Measurements from ENCODE around the gene SLC52A3. TPM values are rescaled to one million over a fixed set of nuclear protein-coding genes. Genes with fewer than 3 reads are reported as not detected.
"Not testable (repeated sequence)": the region's sequence is repeated elsewhere in the genome, so short reads cannot be mapped to it uniquely, and the experiment has no call there.

SLC52A3 gene
- total RNA-seq, 1 experiment from 2014 or later: 7.7 TPM

DNA sequence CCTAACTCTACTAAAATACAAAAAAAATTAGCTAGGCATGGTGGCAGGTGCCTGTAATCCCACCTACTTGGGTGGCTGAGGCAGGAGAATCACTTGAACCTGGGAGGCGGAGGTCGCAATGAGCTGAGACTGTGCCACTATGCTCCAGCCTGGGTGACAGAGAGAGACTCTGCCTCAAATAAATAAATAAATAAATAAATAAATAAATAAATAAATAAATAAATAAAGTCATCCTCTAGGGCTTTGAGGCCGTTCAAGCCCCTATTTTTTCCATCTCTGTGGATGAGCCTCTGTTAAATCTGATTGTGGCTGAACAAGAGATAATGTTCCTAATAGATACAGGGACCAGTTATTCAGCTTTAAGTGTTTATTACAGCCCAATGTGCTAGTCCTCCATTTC, 33.4 kb upstream of the SLC52A3 start (continued):
- TF ChIP-seq ETV6 (CRISPR knock-in tag; IDR thresholded peaks at IDR 0.05) (no peak), NFATC4 (CRISPR knock-in tag; IDR thresholded peaks at IDR 0.05) (no peak), NR3C1 (CRISPR knock-in tag; conservative IDR thresholded peaks at IDR 0.05; ENCODE audit: low read depth) (no peak), HMGXB4 (CRISPR knock-in tag; IDR thresholded peaks at IDR 0.05) (no peak), ZNF416 (CRISPR knock-in tag; IDR thresholded peaks at IDR 0.05) (no peak), ATF1 (CRISPR knock-in tag; IDR thresholded peaks at IDR 0.05) (no peak)

DNA sequence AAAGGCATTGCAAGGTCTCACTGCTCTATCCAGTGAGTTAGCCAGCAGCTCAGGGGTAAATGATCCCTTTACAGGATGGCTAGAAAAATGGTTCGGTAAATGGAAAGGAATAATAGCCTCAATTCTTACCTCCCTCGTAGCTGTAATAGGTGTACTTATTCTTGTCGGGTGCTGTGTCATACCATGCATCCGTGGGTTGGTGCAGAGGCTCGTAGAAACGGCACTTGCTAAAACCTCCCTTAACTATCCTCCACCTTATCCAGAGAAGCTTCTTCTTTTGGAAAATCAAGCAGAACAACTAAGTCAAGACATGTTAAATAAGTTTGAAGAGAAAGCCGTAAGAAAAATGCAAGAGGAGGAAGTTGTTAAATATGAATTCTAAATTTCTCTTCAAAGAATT, 31.7 kb upstream of the SLC52A3 start:
- H3K4me3 Mint-ChIP-seq; H3K27ac Mint-ChIP-seq; DNase-seq (ENCODE audit: low spot score); H3K4me1 Mint-ChIP-seq; ATAC-seq; POLR2A ChIA-PET: not testable (repeated sequence)
- peaks cover 83% of the 10 kb centered on the region for H3K9me3 Mint-ChIP-seq
- peaks cover 38% of the 10 kb centered on the region for H3K36me3 Mint-ChIP-seq
- peaks cover 26% of the 10 kb centered on the region for H3K27me3 Mint-ChIP-seq (ENCODE audit: low read depth)
- CTCF ChIA-PET: interaction anchor here (1.2 kb wide), 1 partner anchor 157 kb away, joined by 3 read pairs; no protein-coding TSS in a partner anchor

- POLR2A ChIA-PET; DNase-seq (ENCODE audit: low spot score); H3K4me1 Mint-ChIP-seq; H3K27ac Mint-ChIP-seq; ATAC-seq; H3K4me3 Mint-ChIP-seq: not testable (repeated sequence)
- peaks cover 31% of the 10 kb centered on the region for H3K36me3 Mint-ChIP-seq
- CTCF ChIA-PET: interaction anchor here (0.8 to 1.1 kb wide), 2 partner anchors 23 to 132 kb away, joined by 3 read pairs; no protein-coding TSS in a partner anchor
- peaks cover 84% of the 10 kb centered on the region for H3K9me3 Mint-ChIP-seq
- peaks cover 31% of the 10 kb centered on the region for H3K27me3 Mint-ChIP-seq (ENCODE audit: low read depth)
Observed at GRCh38 chr20:798746-799145, 30.4 kb upstream of the SLC52A3 start.

GRCh38 chr20:796921-797320, 28.6 kb upstream of the SLC52A3 start:
- ATAC-seq (no peak), DNase-seq (ENCODE audit: low spot score) (no peak)
- Mint-ChIP-seq H3K36me3 (peaks cover 40% of the 10 kb centered on the region), H3K9me3 (peaks cover 88% of the 10 kb centered on the region), H3K27ac (no peak overlapping the region), H3K4me1 (peaks cover 7% of the 10 kb centered on the region), H3K4me3 (no peak overlapping the region), H3K27me3 (ENCODE audit: low read depth) (peaks cover 35% of the 10 kb centered on the region)
- CTCF ChIA-PET: no interaction called here
- POLR2A ChIA-PET: no interaction called here
- TF ChIP-seq, protein P1, sequence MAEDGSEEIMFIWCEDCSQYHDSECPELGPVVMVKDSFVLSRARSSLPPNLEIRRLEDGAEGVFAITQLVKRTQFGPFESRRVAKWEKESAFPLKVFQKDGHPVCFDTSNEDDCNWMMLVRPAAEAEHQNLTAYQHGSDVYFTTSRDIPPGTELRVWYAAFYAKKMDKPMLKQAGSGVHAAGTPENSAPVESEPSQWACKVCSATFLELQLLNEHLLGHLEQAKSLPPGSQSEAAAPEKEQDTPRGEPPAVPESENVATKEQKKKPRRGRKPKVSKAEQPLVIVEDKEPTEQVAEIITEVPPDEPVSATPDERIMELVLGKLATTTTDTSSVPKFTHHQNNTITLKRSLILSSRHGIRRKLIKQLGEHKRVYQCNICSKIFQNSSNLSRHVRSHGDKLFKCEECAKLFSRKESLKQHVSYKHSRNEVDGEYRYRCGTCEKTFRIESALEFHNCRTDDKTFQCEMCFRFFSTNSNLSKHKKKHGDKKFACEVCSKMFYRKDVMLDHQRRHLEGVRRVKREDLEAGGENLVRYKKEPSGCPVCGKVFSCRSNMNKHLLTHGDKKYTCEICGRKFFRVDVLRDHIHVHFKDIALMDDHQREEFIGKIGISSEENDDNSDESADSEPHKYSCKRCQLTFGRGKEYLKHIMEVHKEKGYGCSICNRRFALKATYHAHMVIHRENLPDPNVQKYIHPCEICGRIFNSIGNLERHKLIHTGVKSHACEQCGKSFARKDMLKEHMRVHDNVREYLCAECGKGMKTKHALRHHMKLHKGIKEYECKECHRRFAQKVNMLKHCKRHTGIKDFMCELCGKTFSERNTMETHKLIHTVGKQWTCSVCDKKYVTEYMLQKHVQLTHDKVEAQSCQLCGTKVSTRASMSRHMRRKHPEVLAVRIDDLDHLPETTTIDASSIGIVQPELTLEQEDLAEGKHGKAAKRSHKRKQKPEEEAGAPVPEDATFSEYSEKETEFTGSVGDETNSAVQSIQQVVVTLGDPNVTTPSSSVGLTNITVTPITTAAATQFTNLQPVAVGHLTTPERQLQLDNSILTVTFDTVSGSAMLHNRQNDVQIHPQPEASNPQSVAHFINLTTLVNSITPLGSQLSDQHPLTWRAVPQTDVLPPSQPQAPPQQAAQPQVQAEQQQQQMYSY (CRISPR knock-in tag; IDR thresholded peaks at IDR 0.05): no peak
- TF ChIP-seq, protein P2, sequence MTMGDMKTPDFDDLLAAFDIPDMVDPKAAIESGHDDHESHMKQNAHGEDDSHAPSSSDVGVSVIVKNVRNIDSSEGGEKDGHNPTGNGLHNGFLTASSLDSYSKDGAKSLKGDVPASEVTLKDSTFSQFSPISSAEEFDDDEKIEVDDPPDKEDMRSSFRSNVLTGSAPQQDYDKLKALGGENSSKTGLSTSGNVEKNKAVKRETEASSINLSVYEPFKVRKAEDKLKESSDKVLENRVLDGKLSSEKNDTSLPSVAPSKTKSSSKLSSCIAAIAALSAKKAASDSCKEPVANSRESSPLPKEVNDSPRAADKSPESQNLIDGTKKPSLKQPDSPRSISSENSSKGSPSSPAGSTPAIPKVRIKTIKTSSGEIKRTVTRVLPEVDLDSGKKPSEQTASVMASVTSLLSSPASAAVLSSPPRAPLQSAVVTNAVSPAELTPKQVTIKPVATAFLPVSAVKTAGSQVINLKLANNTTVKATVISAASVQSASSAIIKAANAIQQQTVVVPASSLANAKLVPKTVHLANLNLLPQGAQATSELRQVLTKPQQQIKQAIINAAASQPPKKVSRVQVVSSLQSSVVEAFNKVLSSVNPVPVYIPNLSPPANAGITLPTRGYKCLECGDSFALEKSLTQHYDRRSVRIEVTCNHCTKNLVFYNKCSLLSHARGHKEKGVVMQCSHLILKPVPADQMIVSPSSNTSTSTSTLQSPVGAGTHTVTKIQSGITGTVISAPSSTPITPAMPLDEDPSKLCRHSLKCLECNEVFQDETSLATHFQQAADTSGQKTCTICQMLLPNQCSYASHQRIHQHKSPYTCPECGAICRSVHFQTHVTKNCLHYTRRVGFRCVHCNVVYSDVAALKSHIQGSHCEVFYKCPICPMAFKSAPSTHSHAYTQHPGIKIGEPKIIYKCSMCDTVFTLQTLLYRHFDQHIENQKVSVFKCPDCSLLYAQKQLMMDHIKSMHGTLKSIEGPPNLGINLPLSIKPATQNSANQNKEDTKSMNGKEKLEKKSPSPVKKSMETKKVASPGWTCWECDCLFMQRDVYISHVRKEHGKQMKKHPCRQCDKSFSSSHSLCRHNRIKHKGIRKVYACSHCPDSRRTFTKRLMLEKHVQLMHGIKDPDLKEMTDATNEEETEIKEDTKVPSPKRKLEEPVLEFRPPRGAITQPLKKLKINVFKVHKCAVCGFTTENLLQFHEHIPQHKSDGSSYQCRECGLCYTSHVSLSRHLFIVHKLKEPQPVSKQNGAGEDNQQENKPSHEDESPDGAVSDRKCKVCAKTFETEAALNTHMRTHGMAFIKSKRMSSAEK (CRISPR knock-in tag; IDR thresholded peaks at IDR 0.05; ENCODE audit: borderline replicate concordance): no peak
- TF ChIP-seq, protein P3, sequence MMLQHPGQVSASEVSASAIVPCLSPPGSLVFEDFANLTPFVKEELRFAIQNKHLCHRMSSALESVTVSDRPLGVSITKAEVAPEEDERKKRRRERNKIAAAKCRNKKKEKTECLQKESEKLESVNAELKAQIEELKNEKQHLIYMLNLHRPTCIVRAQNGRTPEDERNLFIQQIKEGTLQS (CRISPR knock-in tag; conservative IDR thresholded peaks at IDR 0.05): no peak
- TF ChIP-seq, protein P4, sequence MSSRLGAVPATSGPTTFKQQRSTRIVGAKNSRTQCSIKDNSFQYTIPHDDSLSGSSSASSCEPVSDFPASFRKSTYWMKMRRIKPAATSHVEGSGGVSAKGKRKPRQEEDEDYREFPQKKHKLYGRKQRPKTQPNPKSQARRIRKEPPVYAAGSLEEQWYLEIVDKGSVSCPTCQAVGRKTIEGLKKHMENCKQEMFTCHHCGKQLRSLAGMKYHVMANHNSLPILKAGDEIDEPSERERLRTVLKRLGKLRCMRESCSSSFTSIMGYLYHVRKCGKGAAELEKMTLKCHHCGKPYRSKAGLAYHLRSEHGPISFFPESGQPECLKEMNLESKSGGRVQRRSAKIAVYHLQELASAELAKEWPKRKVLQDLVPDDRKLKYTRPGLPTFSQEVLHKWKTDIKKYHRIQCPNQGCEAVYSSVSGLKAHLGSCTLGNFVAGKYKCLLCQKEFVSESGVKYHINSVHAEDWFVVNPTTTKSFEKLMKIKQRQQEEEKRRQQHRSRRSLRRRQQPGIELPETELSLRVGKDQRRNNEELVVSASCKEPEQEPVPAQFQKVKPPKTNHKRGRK (CRISPR knock-in tag; IDR thresholded peaks at IDR 0.05; ENCODE audit: borderline replicate concordance): no peak
- TF ChIP-seq, protein P5, sequence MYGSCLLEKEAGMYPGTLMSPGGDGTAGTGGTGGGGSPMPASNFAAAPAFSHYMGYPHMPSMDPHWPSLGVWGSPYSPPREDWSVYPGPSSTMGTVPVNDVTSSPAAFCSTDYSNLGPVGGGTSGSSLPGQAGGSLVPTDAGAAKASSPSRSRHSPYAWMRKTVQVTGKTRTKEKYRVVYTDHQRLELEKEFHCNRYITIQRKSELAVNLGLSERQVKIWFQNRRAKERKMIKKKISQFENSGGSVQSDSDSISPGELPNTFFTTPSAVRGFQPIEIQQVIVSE (CRISPR knock-in tag; IDR thresholded peaks at IDR 0.05; ENCODE audit: borderline replicate concordance): no peak
- no peak for TF ChIP-seq NR1H2 (CRISPR knock-in tag; IDR thresholded peaks at IDR 0.05)
- TF ChIP-seq JAZF1 (CRISPR knock-in tag; IDR thresholded peaks at IDR 0.05): no peak
- no peak for TF ChIP-seq AR (CRISPR knock-in tag; IDR thresholded peaks at IDR 0.05)

Data from WTC11 (cell line).